Gastroesophageal sphincter (tissue), 4 donors: ENCODE data around the gene DROSHA. TPM values are rescaled to one million over a fixed set of nuclear protein-coding genes. Genes with fewer than 3 reads are reported as not detected.

Experiments used
- ATAC-seq: fragments of 150-250 bp; one replicate; pipeline ENCODE4 v1.9.1; 2016; ENCODE audit warnings: mild to moderate bottlenecking, moderate library complexity
- H3K27ac ChIP-seq, 4 donors: fragments of 200-600 bp; sonication (generic) in 3 of 4; 1 replicate in 3 of 4; 2 replicates in 1 of 4; pipeline ENCODE4 v1.5.1; 2016 to 2019
- H3K27me3 ChIP-seq: fragments of 200-600 bp; sonication (generic); one replicate; pipeline ENCODE4 v1.5.1; 2019
- H3K36me3 ChIP-seq, 2 donors: fragments of 200-600 bp; sonication (generic); one replicate each; pipeline ENCODE4 v1.5.1; 2019; ENCODE audit warnings: control low read depth in 1 of 2
- H3K4me1 ChIP-seq, 3 donors: fragments of 200-600 bp; sonication (generic); 1 replicate in 2 of 3; 2 replicates in 1 of 3; pipeline ENCODE4 v1.5.1; 2016 to 2019; ENCODE audit warnings: control low read depth in 2 of 3
- H3K4me3 ChIP-seq, 2 donors: fragments of 200-600 bp; sonication (generic); one replicate each; pipeline ENCODE4 v1.5.1; 2019; ENCODE audit warnings: mild to moderate bottlenecking in 1 of 2, moderate library complexity in 1 of 2
- H3K9me3 ChIP-seq, 3 donors: fragments of 200-600 bp; sonication (generic); one replicate each; pipeline ENCODE4 v1.5.1; 2017 to 2019; ENCODE audit warnings: control low read depth in 2 of 3
- CTCF ChIP-seq, 4 experiments: fragments of 200-600 bp in 2 of 4; fragments of 450-650 bp in 2 of 4; sonication (generic) in 1 of 4; IDR thresholded peaks; one replicate each; pipeline ENCODE4 v1.5.1; 2017 to 2019; ENCODE audit warnings: antibody characterized with exemption in 4 of 4, mild to moderate bottlenecking in 2 of 4, moderate library complexity in 2 of 4
- EP300 ChIP-seq: sonication (generic); formaldehyde crosslinking; IDR thresholded peaks from one replicate; pipeline ENCODE4 v1.6.1; 2017; ENCODE audit warnings: antibody characterized with exemption, mild to moderate bottlenecking
- POLR2A ChIP-seq, 2 donors: fragments of 450-650 bp; IDR thresholded peaks; one replicate each; pipeline ENCODE4 v1.6.1; 2017; ENCODE audit warnings: antibody characterized with exemption in 2 of 2, mild to moderate bottlenecking in 2 of 2, moderate library complexity in 1 of 2
- POLR2AphosphoS5 ChIP-seq: sonication (generic); formaldehyde crosslinking; IDR thresholded peaks from one replicate; pipeline ENCODE4 v1.6.1; 2017; ENCODE audit warnings: antibody characterized with exemption
- WGBS, 2 donors: methylation state at CpG; one replicate each; pipeline ENCODE4 v1.1.5; 2018; ENCODE audit warnings: low coverage in 1 of 2; 5-methylcytosine and 5-hydroxymethylcytosine counted together
- total RNA-seq, 4 donors: library from RNA; depleted of rRNA; stranded (reverse); fragments of >200 nt; gene quantifications; one replicate each; pipeline ENCODE4 v1.1.0, GENCODE V29; 2016

The DROSHA gene
- total RNA-seq, 4 donors from 2014 or later, result 22.4 to 38.0 (median 36.4) TPM

GRCh38 chr5:31445041-31445600 is 86.8 kb downstream of the DROSHA start:
- peaks cover 0 to 9% (median 0%) of the 10 kb centered on the region in 3 donors for H3K4me1 ChIP-seq
- TF ChIP-seq EP300, result no peak
- no peak for TF ChIP-seq CTCF (IDR thresholded peaks at IDR 0.05)
- TF ChIP-seq POLR2AphosphoS5, result no peak
- no peak for TF ChIP-seq POLR2A (IDR thresholded peaks at IDR 0.05)
- WGBS, 2 donors, result 90 to 100% methylated on average over 2 to 4 of the region's 4 CpGs
- peaks cover 0 to 46% of the 10 kb centered on the region in 2 donors for H3K36me3 ChIP-seq
- H3K9me3 ChIP-seq, result no peaks in the 10 kb centered on the region
- H3K4me3 ChIP-seq, result no peak overlapping the region
- no peaks in the 10 kb centered on the region for H3K27me3 ChIP-seq
- no peak for ATAC-seq
- H3K27ac ChIP-seq, result no peak overlapping the region

DNA sequence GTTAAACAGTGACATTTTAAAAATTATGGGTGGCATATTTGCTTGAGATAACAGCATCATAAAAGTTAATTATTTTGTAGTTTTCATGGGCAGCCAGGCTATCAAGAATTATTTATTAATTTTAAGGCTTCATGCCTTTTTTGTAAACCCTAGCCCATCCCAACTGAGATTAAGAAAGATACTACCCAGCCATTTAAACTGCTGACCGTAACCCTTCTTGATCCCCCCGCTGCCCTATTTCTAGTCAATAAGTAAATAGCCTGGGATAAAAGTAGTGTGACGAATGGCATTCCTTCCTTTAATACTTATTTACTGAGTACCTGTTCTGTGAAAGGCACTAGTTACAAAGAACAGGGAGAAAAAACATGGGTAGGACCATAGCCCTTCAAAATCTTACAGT is 88.3 kb downstream of the DROSHA start:
- no peak for ATAC-seq
- Histone ChIP-seq H3K9me3 (no peaks in the 10 kb centered on the region), H3K36me3 (peaks cover 0 to 45% of the 10 kb centered on the region in 2 donors), H3K27ac (no peak overlapping the region), H3K4me1 (peaks cover 0 to 9% (median 0%) of the 10 kb centered on the region in 3 donors), H3K27me3 (no peaks in the 10 kb centered on the region), H3K4me3 (no peak overlapping the region)
- no peak for TF ChIP-seq CTCF (IDR thresholded peaks at IDR 0.05)
- TF ChIP-seq EP300, result no peak
- no peak for TF ChIP-seq POLR2AphosphoS5
- no peak for TF ChIP-seq POLR2A (IDR thresholded peaks at IDR 0.05)
- 90 to 93% methylated on average over 3 of the region's 3 CpGs for WGBS, 2 donors

GRCh38 chr5:31442058-31442745 is 89.7 kb downstream of the DROSHA start:
- TF ChIP-seq POLR2AphosphoS5 (no peak), POLR2A (IDR thresholded peaks at IDR 0.05) (no peak), EP300 (no peak), CTCF (IDR thresholded peaks at IDR 0.05) (no peak)
- Histone ChIP-seq H3K36me3 (peaks cover 0 to 44% of the 10 kb centered on the region in 2 donors), H3K27me3 (no peaks in the 10 kb centered on the region), H3K4me3 (no peak overlapping the region), H3K9me3 (no peaks in the 10 kb centered on the region), H3K27ac (no peak overlapping the region), H3K4me1 (peaks cover 0 to 9% (median 0%) of the 10 kb centered on the region in 3 donors)
- no peak for ATAC-seq
- WGBS, 2 donors, result 27 to 38% methylated on average over 2 to 3 of the region's 3 CpGs

DNA sequence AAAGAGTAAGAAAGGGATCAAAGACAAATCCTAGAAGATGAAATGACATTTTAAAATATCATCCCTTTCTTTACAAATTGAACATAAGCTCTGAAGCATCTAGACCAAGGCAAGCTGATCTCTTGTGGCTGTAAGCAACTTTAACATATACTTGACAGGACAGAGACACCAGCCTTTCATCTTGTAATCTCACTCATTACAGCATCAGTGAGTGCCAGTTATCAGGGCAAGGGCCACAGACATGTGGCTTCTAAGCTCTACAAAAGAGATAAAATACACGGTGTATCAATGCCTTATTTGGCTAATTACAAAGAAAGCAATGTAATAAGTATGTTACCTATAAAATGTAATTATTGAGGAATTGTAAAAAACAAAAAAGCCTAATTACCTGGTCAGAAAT is 95.0 kb downstream of the DROSHA start:
- Histone ChIP-seq H3K4me1 (peaks cover 0 to under 1% (median 0%) of the 10 kb centered on the region in 3 donors), H3K27ac (no peak overlapping the region), H3K36me3 (peaks cover 5 to 78% of the 10 kb centered on the region in 2 donors), H3K27me3 (no peaks in the 10 kb centered on the region), H3K9me3 (no peaks in the 10 kb centered on the region), H3K4me3 (no peak overlapping the region)
- TF ChIP-seq POLR2AphosphoS5 (no peak), EP300 (no peak), CTCF (IDR thresholded peaks at IDR 0.05) (no peak), POLR2A (IDR thresholded peaks at IDR 0.05) (no peak)
- no peak for ATAC-seq
- 83 to 92% methylated on average over 1 of the region's 1 CpG for WGBS, 2 donors

- TF ChIP-seq POLR2AphosphoS5, result no peak
- TF ChIP-seq CTCF (IDR thresholded peaks at IDR 0.05), result no peak
- no peak for TF ChIP-seq POLR2A (IDR thresholded peaks at IDR 0.05)
- TF ChIP-seq EP300, result no peak
- no peaks in the 10 kb centered on the region for H3K4me1 ChIP-seq
- H3K27me3 ChIP-seq, result no peaks in the 10 kb centered on the region
- no peak for ATAC-seq
- H3K4me3 ChIP-seq, result no peak overlapping the region
- no peaks in the 10 kb centered on the region for H3K9me3 ChIP-seq
- H3K27ac ChIP-seq, result no peak overlapping the region
- H3K36me3 ChIP-seq, result peaks cover 5 to 89% of the 10 kb centered on the region in 2 donors
- 87 to 88% methylated on average over 4 of the region's 4 CpGs for WGBS, 2 donors
These were observed 96.2 kb downstream of the DROSHA start for GRCh38 chr5:31435730-31436129.
